ENCODE data around the gene S100P. TPM values are rescaled to one million over a fixed set of nuclear protein-coding genes. Genes with fewer than 3 reads are reported as not detected.
"Not testable (repeated sequence)": the region's sequence is repeated elsewhere in the genome, so short reads cannot be mapped to it uniquely, and the experiment has no call there.

S100P gene
- polyA plus RNA-seq, 3 donors = 5.4 to 11.8 (median 7.3) TPM

DNA sequence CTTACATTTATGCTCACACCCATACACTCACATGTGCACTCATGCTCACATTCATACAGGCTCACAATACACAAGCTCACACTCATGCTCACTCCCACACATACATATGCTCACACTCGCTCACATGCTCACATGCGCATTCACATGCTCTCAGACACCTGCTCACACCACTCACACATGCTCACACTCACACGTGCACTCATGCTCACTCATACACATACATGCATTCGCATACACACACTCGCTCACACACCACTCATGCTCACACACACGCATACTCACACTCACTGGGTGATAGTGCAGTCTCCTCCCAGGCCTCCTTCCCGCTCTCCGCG, 28.4 kb upstream of the S100P start:
- DNase-seq (ENCODE audit: extremely low read depth in 1 of 11, low read depth in 9 of 11, low spot score in 4 of 11) = no peak

GRCh38 chr4:6668391-6668790, 25.3 kb upstream of the S100P start:
- no peak for DNase-seq (ENCODE audit: extremely low read depth in 1 of 11, low read depth in 9 of 11, low spot score in 4 of 11)

GRCh38 chr4:6671648-6672047, 22.0 kb upstream of the S100P start:
- DNase-seq (ENCODE audit: extremely low read depth in 1 of 11, low read depth in 9 of 11, low spot score in 4 of 11) = no peak

- no peak for DNase-seq (ENCODE audit: extremely low read depth in 1 of 11, low read depth in 9 of 11, low spot score in 4 of 11)
These were observed 21.5 kb upstream of the S100P start for GRCh38 chr4:6672131-6672530.

- DNase-seq (ENCODE audit: extremely low read depth in 1 of 11, low read depth in 9 of 11, low spot score in 4 of 11) = not testable (repeated sequence)
These were observed 21.0 kb upstream of the S100P start for GRCh38 chr4:6672541-6673190.

GRCh38 chr4:6673191-6673659, 20.5 kb upstream of the S100P start:
- not testable (repeated sequence) for DNase-seq (ENCODE audit: extremely low read depth in 1 of 11, low read depth in 9 of 11, low spot score in 4 of 11)

DNA sequence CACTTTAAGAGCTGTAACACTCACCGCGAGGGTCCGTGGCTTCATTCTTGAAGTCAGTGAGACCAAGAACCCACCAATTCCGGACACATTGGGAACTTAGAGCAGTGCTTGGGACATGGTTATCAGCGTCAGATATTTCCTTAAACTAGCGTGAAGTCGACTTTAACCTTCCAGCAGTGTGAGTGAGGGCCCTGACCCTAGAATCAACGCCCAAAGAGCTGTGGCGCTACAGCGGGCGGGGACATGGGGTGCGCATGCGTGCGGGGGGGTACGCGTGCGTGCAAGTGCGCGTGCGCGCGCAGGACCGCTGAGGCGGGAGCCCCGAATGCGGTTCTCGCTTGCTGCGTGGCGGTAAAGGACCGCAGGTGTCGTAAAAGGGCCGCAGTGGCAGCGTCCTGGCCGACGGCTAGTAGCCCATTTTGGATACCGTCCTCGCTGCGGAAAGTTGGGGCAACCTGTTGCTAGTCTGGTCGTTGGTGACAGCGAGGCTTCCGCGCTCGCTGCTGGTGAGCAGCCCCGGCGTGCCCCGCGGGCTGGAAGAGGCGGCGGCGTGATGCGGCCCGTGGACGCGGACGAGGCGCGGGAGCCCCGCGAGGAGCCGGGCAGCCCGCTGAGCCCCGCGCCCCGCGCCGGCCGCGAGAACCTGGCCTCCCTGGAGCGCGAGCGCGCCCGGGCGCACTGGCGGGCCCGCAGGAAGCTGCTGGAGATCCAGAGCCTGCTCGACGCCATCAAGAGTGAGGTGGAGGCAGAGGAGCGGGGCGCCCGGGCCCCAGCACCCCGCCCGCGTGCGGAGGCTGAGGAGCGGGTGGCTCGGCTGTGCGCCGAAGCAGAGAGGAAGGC, 19.8 kb upstream of the S100P start:
- DNase-seq (ENCODE audit: extremely low read depth in 1 of 11, low read depth in 9 of 11, low spot score in 4 of 11) = peak; percentile 86 to 95 (median 91)

DNA sequence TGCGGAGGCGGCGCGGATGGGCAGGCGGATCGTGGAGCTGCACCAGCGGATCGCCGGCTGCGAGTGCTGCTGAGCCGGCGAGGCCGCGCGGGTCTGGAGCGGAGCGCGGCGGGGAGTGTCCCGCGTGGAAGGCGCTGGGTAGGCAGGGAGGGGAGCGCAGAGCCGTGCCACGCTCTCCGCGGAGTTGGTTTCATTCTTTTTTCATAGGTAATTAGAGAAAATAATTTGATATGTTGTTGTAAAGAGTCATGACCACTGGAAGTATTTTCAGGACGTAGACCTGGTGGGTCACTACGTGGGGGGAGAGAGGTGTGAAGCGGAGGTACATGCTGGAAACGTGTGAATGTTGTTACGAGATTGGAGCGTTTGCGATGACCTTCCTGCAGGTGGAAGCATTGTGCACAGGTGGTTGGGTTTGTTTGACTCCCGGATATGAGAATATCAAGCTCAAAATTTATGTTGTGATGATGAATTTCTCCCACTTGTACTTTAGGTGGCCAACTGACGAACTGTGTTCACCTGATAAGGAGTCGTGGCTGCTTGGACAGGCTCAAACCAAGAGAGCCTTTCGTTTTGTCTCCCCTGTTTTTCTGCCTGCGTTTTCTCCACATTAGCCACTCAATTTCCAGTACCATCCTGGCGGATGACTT, 19.1 kb upstream of the S100P start:
- no peak for DNase-seq (ENCODE audit: extremely low read depth in 1 of 11, low read depth in 9 of 11, low spot score in 4 of 11)

GRCh38 chr4:6676722-6677558, 16.7 kb upstream of the S100P start:
- DNase-seq (ENCODE audit: extremely low read depth in 1 of 11, low read depth in 9 of 11, low spot score in 4 of 11) = no peak

GRCh38 chr4:6680372-6681034, 13.2 kb upstream of the S100P start:
- DNase-seq (ENCODE audit: extremely low read depth in 1 of 11, low read depth in 9 of 11, low spot score in 4 of 11) = no peak

DNA sequence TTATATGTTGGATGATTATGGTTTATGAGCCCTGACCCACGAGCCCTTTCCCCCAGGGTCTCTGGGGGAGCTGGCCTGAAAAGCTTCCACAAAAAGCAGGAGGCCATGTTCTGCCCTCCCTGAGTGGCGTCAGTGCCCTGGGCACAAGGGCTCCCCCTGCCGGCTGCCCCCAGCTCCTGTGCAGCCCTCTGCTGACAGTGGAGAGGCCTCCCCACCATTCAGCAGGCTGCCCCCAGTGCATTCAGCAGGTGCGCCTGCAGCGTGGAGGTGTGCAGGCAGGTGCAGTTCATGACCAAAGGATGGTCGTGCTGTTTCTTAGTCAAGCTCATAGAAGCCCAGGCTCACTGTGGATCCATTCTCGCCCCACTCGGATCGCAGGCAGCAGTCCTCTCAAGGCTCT, 12.5 kb upstream of the S100P start:
- DNase-seq (ENCODE audit: extremely low read depth in 1 of 11, low read depth in 9 of 11, low spot score in 4 of 11) = no peak

- DNase-seq (ENCODE audit: extremely low read depth in 1 of 11, low read depth in 9 of 11, low spot score in 4 of 11) = no peak
These were observed 10.7 kb upstream of the S100P start for GRCh38 chr4:6682862-6683590.

- DNase-seq (ENCODE audit: extremely low read depth in 1 of 11, low read depth in 9 of 11, low spot score in 4 of 11) = no peak
These were observed 9.0 kb upstream of the S100P start for GRCh38 chr4:6684656-6685055.

GRCh38 chr4:6686104-6686787, 7.4 kb upstream of the S100P start:
- no peak for DNase-seq (ENCODE audit: extremely low read depth in 1 of 11, low read depth in 9 of 11, low spot score in 4 of 11)

DNA sequence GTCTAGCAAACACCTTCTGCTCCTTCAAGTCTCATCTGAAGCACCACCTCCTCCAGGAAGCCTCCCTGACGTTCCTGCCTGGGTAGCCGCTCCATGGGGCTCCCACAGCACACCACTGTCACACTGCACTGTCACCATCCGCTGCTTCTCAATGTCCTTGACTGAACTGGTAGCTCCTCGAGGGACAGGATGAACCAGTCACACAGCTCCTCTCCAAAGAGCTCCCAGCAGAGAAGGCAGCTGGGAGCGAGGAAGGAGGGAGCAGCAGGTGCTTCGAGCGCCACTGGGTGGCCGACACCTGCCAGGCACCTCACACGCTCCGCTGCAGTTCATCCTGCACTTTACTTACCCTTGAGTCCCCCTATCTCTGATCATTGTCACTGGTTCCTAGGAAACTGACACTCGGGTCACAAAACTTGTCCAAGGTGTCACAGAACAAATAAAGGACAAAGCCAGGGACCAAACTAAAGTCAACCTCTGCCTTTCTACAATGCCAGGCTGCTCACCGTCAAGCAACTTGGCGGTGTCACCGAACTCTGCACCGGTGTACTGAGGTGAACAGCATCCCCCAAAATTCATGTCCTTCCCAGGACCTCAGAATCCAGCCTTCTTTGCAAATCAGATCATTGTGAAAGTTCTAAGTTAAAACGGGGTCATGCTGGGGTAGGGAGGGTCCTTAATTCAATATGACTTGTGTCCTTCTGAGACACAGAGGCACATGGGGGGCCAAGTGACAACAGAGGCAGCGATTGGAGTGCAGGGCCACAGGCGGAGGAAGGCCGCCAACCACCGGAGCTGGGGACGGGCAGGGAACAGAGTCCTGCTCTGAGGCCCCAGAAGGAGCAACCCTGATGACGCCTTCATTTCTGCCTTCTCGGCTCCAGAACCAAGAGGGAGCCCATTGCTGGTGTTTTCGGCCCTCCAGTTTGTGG, 5.5 kb upstream of the S100P start:
- DNase-seq (ENCODE audit: extremely low read depth in 1 of 11, low read depth in 9 of 11, low spot score in 4 of 11) = no peak

GRCh38 chr4:6688879-6689505, 4.7 kb upstream of the S100P start:
- no peak for DNase-seq (ENCODE audit: extremely low read depth in 1 of 11, low read depth in 9 of 11, low spot score in 4 of 11)
